Stimulated activated naive CD4-positive, alpha-beta T cell (primary cell): ENCODE measurements around the gene SCN10A.
A peak's percentile ranks its signal among the peaks of the same experiment; 100 is the strongest.

Experiments used
- DNase-seq, 6 experiments: peaks; one replicate each; lab custom pipeline; 2025; lab: John Stamatoyannopoulos, UW

SCN10A gene

GRCh38 chr3:38816026-38816425 is at the start of gene SCN10A:
Gene SCN10A (minus strand): TSS chr3:38816217. CDS start chr3:38794010, 22,207 bp downstream.
- no peak for DNase-seq

- DNase-seq = no peak
Measured at GRCh38 chr3:38853011-38853410, 37.0 kb upstream of the SCN10A start.

- DNase-seq = no peak
Measured at GRCh38 chr3:38843898-38844297, 27.9 kb upstream of the SCN10A start.

- DNase-seq = no peak
Measured at GRCh38 chr3:38842266-38842965, 26.4 kb upstream of the SCN10A start.

- no peak for DNase-seq
Measured at GRCh38 chr3:38840987-38841386, 25.0 kb upstream of the SCN10A start.

- no peak for DNase-seq
Measured at GRCh38 chr3:38837358-38837757, 21.3 kb upstream of the SCN10A start.

GRCh38 chr3:38836561-38836960 is 20.5 kb upstream of the SCN10A start:
- DNase-seq = no peak

GRCh38 chr3:38835939-38836338 is 19.9 kb upstream of the SCN10A start:
- no peak for DNase-seq

- no peak for DNase-seq
Measured at GRCh38 chr3:38834717-38835116, 18.7 kb upstream of the SCN10A start.

- DNase-seq = no peak
Measured at GRCh38 chr3:38834110-38834509, 18.1 kb upstream of the SCN10A start.

- DNase-seq = no peak
Measured at GRCh38 chr3:38829404-38829803, 13.4 kb upstream of the SCN10A start.

GRCh38 chr3:38828681-38829080 is 12.7 kb upstream of the SCN10A start:
- no peak for DNase-seq

- no peak for DNase-seq
Measured at GRCh38 chr3:38827791-38828190, 11.8 kb upstream of the SCN10A start.

- DNase-seq = no peak
Measured at GRCh38 chr3:38826001-38826400, 10.0 kb upstream of the SCN10A start.

GRCh38 chr3:38824349-38824748 is 8.3 kb upstream of the SCN10A start:
- no peak for DNase-seq

GRCh38 chr3:38823722-38824121 is 7.7 kb upstream of the SCN10A start:
- no peak for DNase-seq

- DNase-seq = no peak
Measured at GRCh38 chr3:38823186-38823585, 7.2 kb upstream of the SCN10A start.

GRCh38 chr3:38811822-38812221 is 4.2 kb downstream of the SCN10A start:
- no peak for DNase-seq

- DNase-seq = peak in 1 of 6 experiments; percentile 2
Measured at GRCh38 chr3:38805765-38806386, 10.1 kb downstream of the SCN10A start.

GRCh38 chr3:38805004-38805403 is 11.0 kb downstream of the SCN10A start:
- DNase-seq = no peak

GRCh38 chr3:38800511-38800910 is 15.5 kb downstream of the SCN10A start:
- no peak for DNase-seq

GRCh38 chr3:38793721-38794120 is 22.3 kb downstream of the SCN10A start:
- DNase-seq = no peak

- DNase-seq = no peak
Measured at GRCh38 chr3:38792983-38793382, 23.0 kb downstream of the SCN10A start.

GRCh38 chr3:38782148-38782547 is 33.9 kb downstream of the SCN10A start:
- no peak for DNase-seq
